ENCODE measurements around the gene NRG2. TPM values are rescaled to one million over a fixed set of nuclear protein-coding genes. Genes with fewer than 3 reads are reported as not detected.

Gene NRG2
- total and polyA plus RNA-seq, 2 of the 8 experiments (the other 6 are each of a cell fraction or from before 2014, with no cell fraction given): 0.27 to 0.54 TPM

- FAIRE-seq (no peak), DNase-seq (ENCODE audit: low read depth in 1 of 2, low spot score in 2 of 2) (peak in 1 of 2 experiments; percentile 32)
- Histone ChIP-seq H3K79me1 (ENCODE audit: low read depth, low read length) (no peaks in the 10 kb centered on the region), H3K36me3 (ENCODE audit: control insufficient read depth in 2 of 4, insufficient read depth in 4 of 4, low read length in 3 of 4) (no peaks in the 10 kb centered on the region), H3K18ac (ENCODE audit: extremely low read depth, low read length) (no peak overlapping the region), H2BK120ac (replicated peaks; ENCODE audit: low read depth, low read length) (no peak overlapping the region), H2BK5ac (ENCODE audit: low read depth, low read length) (no peak overlapping the region), H2AK5ac (ENCODE audit: low read depth, low read length) (no peak overlapping the region), H3K4me1 (replicated peaks in 1 of 4; ENCODE audit: control insufficient read depth in 3 of 4, insufficient read depth in 4 of 4, low read length in 3 of 4) (peaks cover 2 to 7% (median 5%) of the 10 kb centered on the region in 4 experiments; a peak in 2 of 7 replicates), H2BK20ac (ENCODE audit: low read length) (no peak overlapping the region), H2BK12ac (ENCODE audit: low read depth, low read length) (no peak overlapping the region), H3K14ac (ENCODE audit: insufficient read length) (no peak overlapping the region), H3K27ac (ENCODE audit: low read depth, low read length) (no peak overlapping the region), H3K79me2 (ENCODE audit: control insufficient read depth in 1 of 2, insufficient read depth in 2 of 2, low read length in 2 of 2) (no peaks in the 10 kb centered on the region), H4K5ac (ENCODE audit: insufficient read length, low read depth, low read length) (no peak overlapping the region), H3K4ac (replicated peaks; ENCODE audit: insufficient read length, low read depth, low read length) (no peak overlapping the region), H4K91ac (replicated peaks; ENCODE audit: insufficient read length, low read length) (no peak overlapping the region), H4K20me1 (replicated peaks in 1 of 2; ENCODE audit: control insufficient read depth in 1 of 2, insufficient read depth in 2 of 2, low read length in 2 of 2) (no peaks in the 10 kb centered on the region), H3K23me2 (ENCODE audit: low read depth, low read length) (no peaks in the 10 kb centered on the region), H3K56ac (replicated peaks; ENCODE audit: insufficient read length, low read depth, low read length) (no peak overlapping the region), H2AFZ (ENCODE audit: low read length) (no peak overlapping the region), H4K8ac (ENCODE audit: extremely low read depth, insufficient read depth, low read length) (no peak overlapping the region), H3K23ac (ENCODE audit: insufficient read length) (no peak overlapping the region), H3K4me3 (ENCODE audit: extremely low read depth in 1 of 4, insufficient read depth in 2 of 4, low read depth in 3 of 4, low read length in 4 of 4) (no peak overlapping the region), H3K4me2 (ENCODE audit: insufficient read depth in 1 of 2, low read depth in 2 of 2, low read length in 2 of 2) (no peak overlapping the region), H3K27me3 (replicated peaks in 1 of 4; ENCODE audit: control insufficient read depth in 3 of 4, extremely low read depth in 1 of 4, insufficient read depth in 3 of 4, low read length in 3 of 4) (no peaks in the 10 kb centered on the region), H3K9me3 (ENCODE audit: insufficient read depth in 2 of 2, low read depth in 1 of 2, low read length in 1 of 2) (no peaks in the 10 kb centered on the region), H3K9ac (replicated peaks in 1 of 4; ENCODE audit: extremely low read depth in 1 of 4, low read depth in 3 of 4, low read length in 3 of 4) (no peak overlapping the region), H2BK15ac (ENCODE audit: low read length) (no peak overlapping the region)
- ChIA-PET CTCF (ENCODE audit: partially characterized antibody) (interaction anchor here (0.7 to 4.5 kb wide), 20 partner anchors 9 to 128 kb away, joined by 3 to 51 read pairs (median 4); no protein-coding TSS in a partner anchor), POLR2A (ENCODE audit: partially characterized antibody) (interaction anchor here (1.4 kb wide), 1 partner anchor 12 kb away, joined by 4 read pairs; no protein-coding TSS in a partner anchor)
- TF ChIP-seq YY1 (IDR thresholded peaks at IDR 0.05; ENCODE audit: low read depth, low read length): no peak
- 83% methylated on average over 7 of the region's 7 CpGs; no CpG with 5 or more reads in 1 of the 2 experiments for WGBS, 2 experiments (ENCODE audit: extremely low coverage in 1 of 2, insufficient coverage in 1 of 2, insufficient read length in 1 of 2, insufficient replicate concordance in 2 of 2, low coverage in 1 of 2, low lambda C conversion rate in 2 of 2, missing lambda C conversion rate in 1 of 2)
Measured at GRCh38 chr5:139914218-139914807, 128.8 kb downstream of the NRG2 start.

Data from H1 (cell line).